Stomach (tissue), 9 donors: ENCODE data around the gene CDC37L1. TPM values are rescaled to one million over a fixed set of nuclear protein-coding genes. Genes with fewer than 3 reads are reported as not detected.
A peak's percentile ranks its signal among the peaks of the same experiment; 100 is the strongest.

Experiments
- DNase-seq, 2 donors: peaks; one replicate each; pipeline versions ENCODE4 v3.0.0 to v3.0.0-alpha.2; 2013 to 2019
- H3K27ac ChIP-seq, 5 donors: fragments of 200-600 bp in 4 of 5; sonication (generic) in 4 of 5; one replicate each; pipeline ENCODE4 v1.5.1; 2013 to 2019; ENCODE audit warnings: mild to moderate bottlenecking in 1 of 5, moderate library complexity in 1 of 5
- H3K27me3 ChIP-seq, 3 donors: fragments of 200-600 bp; sonication (generic); one replicate each; pipeline ENCODE4 v1.5.1; 2017 to 2019; ENCODE audit warnings: mixed run types in 1 of 3
- H3K36me3 ChIP-seq, 4 donors: fragments of 200-600 bp; sonication (generic); 1 replicate in 3 of 4; 2 replicates in 1 of 4; pipeline ENCODE4 v1.5.1; 2016 to 2019
- H3K4me1 ChIP-seq, 4 donors: fragments of 200-600 bp; sonication (generic); one replicate each; pipeline ENCODE4 v1.5.1; 2016 to 2019
- H3K4me3 ChIP-seq, 4 donors: fragments of 200-600 bp; sonication (generic) in 3 of 4; one replicate each; pipeline ENCODE4 v1.5.1; 2016 to 2019; ENCODE audit warnings: mild to moderate bottlenecking in 1 of 4
- H3K9me3 ChIP-seq, 4 donors: fragments of 200-600 bp; sonication (generic); one replicate each; pipeline ENCODE4 v1.5.1; 2016 to 2019
- CTCF ChIP-seq, 7 experiments: fragments of 450-650 bp in 4 of 7; fragments of 200-600 bp in 3 of 7; sonication (generic) in 3 of 7; IDR thresholded peaks; one replicate each; pipeline ENCODE4 v1.5.1; 2016 to 2019; ENCODE audit warnings: antibody characterized with exemption in 7 of 7, control low read depth in 2 of 7, mild to moderate bottlenecking in 1 of 7
- EP300 ChIP-seq: sonication (generic); formaldehyde crosslinking; IDR thresholded peaks from one replicate; pipeline ENCODE4 v1.6.1; 2017; ENCODE audit warnings: antibody characterized with exemption
- POLR2A ChIP-seq, 4 donors: fragments of 450-650 bp; IDR thresholded peaks; one replicate each; pipeline ENCODE4 v1.6.1; 2016; ENCODE audit warnings: antibody characterized with exemption in 4 of 4, control low read depth in 2 of 4, mild to moderate bottlenecking in 1 of 4, moderate library complexity in 1 of 4
- POLR2AphosphoS5 ChIP-seq, 3 donors: sonication (generic); formaldehyde crosslinking; IDR thresholded peaks; one replicate each; pipeline ENCODE4 v1.6.1; 2016; ENCODE audit warnings: antibody characterized with exemption in 3 of 3
- WGBS, 5 donors: extraction: QIAGEN DNeasy Blood & Tissue Kit in 3 of 5; methylation state at CpG; one replicate each; pipeline versions ENCODE4 v1.1.5 to v1.1.7; 2013 to 2018; 5-methylcytosine and 5-hydroxymethylcytosine counted together
- intact Hi-C: fragments of 100-400 bp; cut with DNase I; formaldehyde crosslinking; loops from one replicate; pipeline ENCODE4 v1.15.1; 2023; ENCODE audit warnings: low total_unique reads
- polyA plus RNA-seq, 3 donors: library from polyadenylated mRNA; stranded (reverse); fragments of 200-250 nt; gene quantifications; one replicate each; pipeline ENCODE4 v1.2.3, GENCODE V29; 2013
- total RNA-seq, 5 donors: library from RNA; depleted of rRNA; stranded (reverse); fragments of >200 nt; gene quantifications; one replicate each; pipeline versions ENCODE4 v1.1.0 to v1.2.3, GENCODE V29; 2014 to 2016
- donor health status: healthy with polysubstance abuse.
- donor health status: Bipolar disorder and iron deficiency.
- donor health status: healthy.

Gene CDC37L1
- total and polyA plus RNA-seq, 8 donors = 3.5 to 56.7 (median 20.7) TPM

- WGBS, 5 donors = 50 to 67% (median 60%) methylated on average over 1 of the region's 1 CpG
- Histone ChIP-seq H3K27me3 (no peaks in the 10 kb centered on the region), H3K27ac (no peak overlapping the region), H3K4me3 (no peak overlapping the region), H3K4me1 (peaks cover 0 to 13% (median 5%) of the 10 kb centered on the region in 4 donors), H3K9me3 (no peaks in the 10 kb centered on the region), H3K36me3 (peaks cover 3 to 17% (median 10%) of the 10 kb centered on the region in 4 donors)
- DNase-seq = no peak
- TF ChIP-seq POLR2A (IDR thresholded peaks at IDR 0.05) (no peak), POLR2AphosphoS5 (IDR thresholded peaks at IDR 0.05) (no peak), EP300 (no peak), CTCF (IDR thresholded peaks at IDR 0.05) (no peak)
- intact Hi-C loops = no loop called here
These were observed 48.2 kb downstream of the CDC37L1 start for GRCh38 chr9:4727593-4727992.

- no peak for DNase-seq
- TF ChIP-seq CTCF (IDR thresholded peaks at IDR 0.05) (no peak), POLR2A (IDR thresholded peaks at IDR 0.05) (no peak), POLR2AphosphoS5 (IDR thresholded peaks at IDR 0.05) (no peak), EP300 (no peak)
- H3K9me3 ChIP-seq = no peaks in the 10 kb centered on the region
- H3K4me1 ChIP-seq = peaks cover 7 to 40% (median 23%) of the 10 kb centered on the region in 4 donors
- H3K27me3 ChIP-seq = no peaks in the 10 kb centered on the region
- intact Hi-C loops = no loop called here
- H3K36me3 ChIP-seq = peaks cover 0 to 3% (median 0%) of the 10 kb centered on the region in 4 donors
- WGBS, 5 donors = 81 to 96% (median 85%) methylated on average over 1 of the region's 1 CpG
- no peak overlapping the region for H3K27ac ChIP-seq
- H3K4me3 ChIP-seq = no peak overlapping the region
These were observed 53.5 kb downstream of the CDC37L1 start for GRCh38 chr9:4732890-4733289.

- intact Hi-C loops = no loop called here
- WGBS, 5 donors = 88 to 97% (median 94%) methylated on average over 2 of the region's 2 CpGs
- Histone ChIP-seq H3K27me3 (no peaks in the 10 kb centered on the region), H3K4me1 (peaks cover 12 to 52% (median 34%) of the 10 kb centered on the region in 4 donors), H3K36me3 (peaks cover 0 to 3% (median 0%) of the 10 kb centered on the region in 4 donors), H3K4me3 (no peak overlapping the region), H3K27ac (no peak overlapping the region), H3K9me3 (no peaks in the 10 kb centered on the region)
- DNase-seq = no peak
- no peak for TF ChIP-seq CTCF (IDR thresholded peaks at IDR 0.05)
- TF ChIP-seq POLR2AphosphoS5 (IDR thresholded peaks at IDR 0.05) = no peak
- no peak for TF ChIP-seq POLR2A (IDR thresholded peaks at IDR 0.05)
- no peak for TF ChIP-seq EP300
These were observed 54.8 kb downstream of the CDC37L1 start for GRCh38 chr9:4734150-4734549.

GRCh38 chr9:4738866-4739586, 59.7 kb downstream of the CDC37L1 start:
- intact Hi-C loops = no loop called here
- H3K9me3 ChIP-seq = no peaks in the 10 kb centered on the region
- 43 to 66% (median 59%) methylated on average over 19 of the region's 19 CpGs for WGBS, 5 donors
- H3K36me3 ChIP-seq = no peaks in the 10 kb centered on the region
- DNase-seq = no peak
- TF ChIP-seq CTCF (IDR thresholded peaks at IDR 0.05) = no peak
- no peak for TF ChIP-seq EP300
- H3K4me1 ChIP-seq = peaks cover 25 to 48% (median 38%) of the 10 kb centered on the region in 4 donors
- peak overlapping the region; percentile 84 to 95 (median 88) for H3K4me3 ChIP-seq
- no peaks in the 10 kb centered on the region for H3K27me3 ChIP-seq
- H3K27ac ChIP-seq = peak overlapping the region; percentile 54 to 97 (median 95)
